Measurements from ENCODE around the gene CYP4F2. TPM values are rescaled to one million over a fixed set of nuclear protein-coding genes. Genes with fewer than 3 reads are reported as not detected.

CYP4F2 gene
- total and polyA plus RNA-seq, 12 donors, result not detected

DNA sequence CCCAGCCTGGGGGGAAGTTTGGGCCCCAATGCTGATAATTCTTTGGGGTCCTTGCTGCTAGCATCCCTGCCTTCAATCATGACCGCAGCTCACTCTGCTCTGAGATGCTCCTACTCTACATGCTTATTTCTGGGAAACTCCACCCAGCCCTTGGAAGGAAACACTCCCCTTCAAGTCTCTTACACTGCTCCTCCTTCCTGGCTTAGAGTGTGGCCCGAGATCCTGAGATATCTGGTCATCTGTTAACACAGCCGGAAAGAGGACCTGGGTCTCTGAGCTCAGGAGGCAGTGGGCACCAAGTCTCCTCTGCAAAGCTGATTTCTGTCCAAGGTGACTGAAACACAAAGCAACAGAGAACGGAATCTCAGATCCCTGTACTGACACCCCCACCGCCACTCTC is 33.0 kb downstream of the CYP4F2 start:
- DNase-seq, result peak in 1 of 7 donors; percentile 29
- Histone ChIP-seq H3K36me3 (replicated peaks in 1 of 2) (no peaks in the 10 kb centered on the region), H3K27ac (no peak overlapping the region), H3K9me3 (replicated peaks in 1 of 3) (no peaks in the 10 kb centered on the region), H3K27me3 (peaks cover 6% of the 10 kb centered on the region), H3K4me3 (no peak overlapping the region), H3K4me1 (replicated peaks in 1 of 2) (no peaks in the 10 kb centered on the region)
- no peak for TF ChIP-seq POLR2A (IDR thresholded peaks at IDR 0.05)
- TF ChIP-seq, protein P1, sequence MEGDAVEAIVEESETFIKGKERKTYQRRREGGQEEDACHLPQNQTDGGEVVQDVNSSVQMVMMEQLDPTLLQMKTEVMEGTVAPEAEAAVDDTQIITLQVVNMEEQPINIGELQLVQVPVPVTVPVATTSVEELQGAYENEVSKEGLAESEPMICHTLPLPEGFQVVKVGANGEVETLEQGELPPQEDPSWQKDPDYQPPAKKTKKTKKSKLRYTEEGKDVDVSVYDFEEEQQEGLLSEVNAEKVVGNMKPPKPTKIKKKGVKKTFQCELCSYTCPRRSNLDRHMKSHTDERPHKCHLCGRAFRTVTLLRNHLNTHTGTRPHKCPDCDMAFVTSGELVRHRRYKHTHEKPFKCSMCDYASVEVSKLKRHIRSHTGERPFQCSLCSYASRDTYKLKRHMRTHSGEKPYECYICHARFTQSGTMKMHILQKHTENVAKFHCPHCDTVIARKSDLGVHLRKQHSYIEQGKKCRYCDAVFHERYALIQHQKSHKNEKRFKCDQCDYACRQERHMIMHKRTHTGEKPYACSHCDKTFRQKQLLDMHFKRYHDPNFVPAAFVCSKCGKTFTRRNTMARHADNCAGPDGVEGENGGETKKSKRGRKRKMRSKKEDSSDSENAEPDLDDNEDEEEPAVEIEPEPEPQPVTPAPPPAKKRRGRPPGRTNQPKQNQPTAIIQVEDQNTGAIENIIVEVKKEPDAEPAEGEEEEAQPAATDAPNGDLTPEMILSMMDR (IDR thresholded peaks at IDR 0.05), result no peak
- WGBS, 4 donors, result 49 to 65% (median 59%) methylated on average over 5 of the region's 5 CpGs
- intact Hi-C loops (cut with DNase I), result loop anchor here in 1 of 2 donors (5.0 kb wide), 1 partner anchor 238 kb away; no protein-coding TSS in a partner anchor

DNA sequence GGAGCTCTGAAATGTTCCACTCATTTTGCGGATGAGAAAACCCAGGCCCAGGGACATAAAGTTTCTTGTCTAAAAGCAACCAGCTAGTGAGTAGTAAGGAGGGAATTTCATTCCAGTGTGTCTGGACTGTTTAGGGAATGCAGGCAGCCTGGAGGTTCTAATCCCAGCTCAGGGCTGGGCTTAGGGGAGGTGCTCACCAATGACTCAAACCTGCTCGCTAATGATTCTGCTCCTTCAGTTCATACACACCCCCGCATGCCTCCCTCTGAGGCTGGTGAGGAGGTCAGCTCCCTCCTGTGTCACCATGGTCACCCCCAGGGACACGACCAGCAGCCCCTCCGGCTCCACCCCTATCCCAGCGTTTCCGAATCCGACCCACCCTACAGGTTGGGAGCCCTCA is 34.6 kb downstream of the CYP4F2 start:
- TF ChIP-seq POLR2A (IDR thresholded peaks at IDR 0.05), result no peak
- TF ChIP-seq, protein P1 (IDR thresholded peaks at IDR 0.05), result no peak
- Histone ChIP-seq H3K36me3 (replicated peaks in 1 of 2) (no peaks in the 10 kb centered on the region), H3K4me1 (replicated peaks in 1 of 2) (no peaks in the 10 kb centered on the region), H3K27ac (no peak overlapping the region), H3K27me3 (peaks cover 6% of the 10 kb centered on the region), H3K9me3 (replicated peaks in 1 of 3) (no peaks in the 10 kb centered on the region), H3K4me3 (no peak overlapping the region)
- DNase-seq, result peak in 1 of 7 donors; percentile 27
- 51 to 81% (median 73%) methylated on average over 5 to 8 of the region's 8 CpGs for WGBS, 4 donors
- intact Hi-C loops (cut with DNase I), result no loop called here

DNA sequence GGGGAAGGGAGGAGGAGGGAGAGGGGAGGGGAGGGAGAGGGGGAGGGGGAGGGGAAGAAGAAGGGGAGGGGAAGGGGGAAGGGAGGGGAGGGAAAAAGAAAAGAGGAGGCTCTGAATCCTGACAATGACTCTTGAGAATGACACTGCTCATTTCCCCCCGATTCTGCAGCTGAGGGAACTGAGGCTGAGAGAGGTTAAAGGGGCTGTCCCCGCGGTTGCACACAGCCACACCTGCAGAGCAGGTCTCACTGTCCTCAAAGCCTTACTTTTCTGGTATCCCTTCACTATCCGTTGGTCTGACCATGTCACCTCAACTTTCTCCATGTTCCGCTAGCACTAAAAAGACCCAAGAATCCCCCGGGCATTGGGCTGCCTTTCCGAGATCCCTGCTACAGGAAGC is 35.4 kb downstream of the CYP4F2 start:
- DNase-seq, result no peak
- intact Hi-C loops (cut with DNase I), result no loop called here
- TF ChIP-seq POLR2A (IDR thresholded peaks at IDR 0.05), result no peak
- TF ChIP-seq, protein P1 (IDR thresholded peaks at IDR 0.05), result no peak
- H3K36me3 ChIP-seq (replicated peaks in 1 of 2), result no peaks in the 10 kb centered on the region
- no peaks in the 10 kb centered on the region for H3K4me1 ChIP-seq (replicated peaks in 1 of 2)
- H3K4me3 ChIP-seq, result no peak overlapping the region
- 29 to 40% (median 38%) methylated on average over 7 of the region's 7 CpGs for WGBS, 4 donors
- no peaks in the 10 kb centered on the region for H3K9me3 ChIP-seq (replicated peaks in 1 of 3)
- peaks cover 6% of the 10 kb centered on the region for H3K27me3 ChIP-seq
- no peak overlapping the region for H3K27ac ChIP-seq

DNA sequence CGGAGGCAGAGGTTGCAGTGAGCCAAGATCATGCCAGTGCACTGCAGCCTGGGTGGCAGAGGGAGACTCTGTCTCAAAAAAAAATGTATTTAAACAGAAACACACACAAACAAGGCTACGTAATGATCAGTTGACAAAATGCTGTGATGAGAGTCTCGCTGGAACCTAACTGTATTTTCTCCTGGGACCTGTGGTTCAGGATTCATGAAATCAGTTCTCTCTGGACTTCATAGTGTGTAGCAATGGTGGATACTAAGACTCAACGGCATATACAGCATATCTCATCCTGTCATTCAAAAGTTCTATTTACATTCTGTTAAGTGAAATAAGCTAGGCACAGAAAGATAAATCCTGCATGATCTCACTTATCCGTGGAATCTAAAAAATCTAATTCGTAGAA is 37.4 kb downstream of the CYP4F2 start:
- DNase-seq, result no peak
- Histone ChIP-seq H3K4me1 (replicated peaks in 1 of 2) (no peaks in the 10 kb centered on the region), H3K4me3 (no peak overlapping the region), H3K36me3 (replicated peaks in 1 of 2) (no peaks in the 10 kb centered on the region), H3K27me3 (peaks cover 6% of the 10 kb centered on the region), H3K9me3 (replicated peaks in 1 of 3) (no peaks in the 10 kb centered on the region), H3K27ac (no peak overlapping the region)
- TF ChIP-seq POLR2A (IDR thresholded peaks at IDR 0.05), result no peak
- TF ChIP-seq, protein P1 (IDR thresholded peaks at IDR 0.05), result no peak
- WGBS, 4 donors, result 62 to 71% (median 66%) methylated on average over 6 of the region's 6 CpGs
- intact Hi-C loops (cut with DNase I), result no loop called here
